T-cell (primary cell): ENCODE data around the gene MRPL4. TPM values are rescaled to one million over a fixed set of nuclear protein-coding genes. Genes with fewer than 3 reads are reported as not detected.

Experiments used
- ATAC-seq, 4 experiments: fragments of 200-7000 bp in 3 of 4; fragments of 150-1000 bp in 1 of 4; cut with Tn5 transposase; replicated peaks in 1 of 4; 1 replicate in 3 of 4; 2 replicates in 1 of 4; pipeline ENCODE4 v1.10.0; 2021; ENCODE audit warnings: moderate library complexity in 3 of 4, mild to moderate bottlenecking in 2 of 4, moderate number of reproducible peaks in 1 of 4
- CTCF ChIA-PET, 2 donors: fragments of 300-600 bp; sonication (Branson Sonifier 250); formaldehyde crosslinking; loops; one replicate each; lab custom pipeline; 2022; ENCODE audit warnings: antibody characterized with exemption in 2 of 2; lab: Charles Lee
- POLR2A ChIA-PET, 2 donors: fragments of 300-600 bp; sonication (Branson Sonifier 250); formaldehyde crosslinking; loops; one replicate each; lab custom pipeline; 2022; ENCODE audit warnings: antibody characterized with exemption in 2 of 2; lab: Charles Lee
- DNase-seq, 35 experiments: peaks; one replicate each; pipeline versions ENCODE4 v3.0.0 to v3.0.0-alpha.2; 2013 to 2023
- H3K27ac ChIP-seq: one replicate; pipeline ENCODE4 v1.5.1; 2013; ENCODE audit warnings: low read length
- H3K27me3 ChIP-seq, 2 experiments: replicated peaks in 1 of 2; 1 replicate in 1 of 2; 2 replicates in 1 of 2; pipeline versions ENCODE4 v1.6.1 to v1.7.0; 2013; ENCODE audit warnings: low read length in 1 of 2, mixed read lengths in 1 of 2; ENCODE audit not compliant: control insufficient read depth in 2 of 2, insufficient read depth in 2 of 2; ENCODE audit errors: extremely low read depth in 1 of 2
- H3K36me3 ChIP-seq, 2 donors: 1 replicate in 1 of 2; 2 replicates in 1 of 2; pipeline versions ENCODE4 v1.6.1 to v1.7.0; 2013; ENCODE audit warnings: low read length in 1 of 2; ENCODE audit not compliant: control insufficient read depth in 2 of 2, insufficient read depth in 1 of 2; ENCODE audit errors: extremely low read depth in 1 of 2
- H3K4me1 ChIP-seq, 2 experiments: 1 replicate in 1 of 2; 2 replicates in 1 of 2; pipeline versions ENCODE4 v1.6.1 to v1.7.0; 2013; ENCODE audit warnings: low read length in 2 of 2, mixed read lengths in 1 of 2; ENCODE audit not compliant: insufficient read depth in 2 of 2, control insufficient read depth in 1 of 2; ENCODE audit errors: extremely low read depth in 1 of 2
- H3K4me3 ChIP-seq, 2 donors: 1 replicate in 1 of 2; 2 replicates in 1 of 2; pipeline versions ENCODE4 v1.5.1 to v1.7.0; 2013; ENCODE audit warnings: mild to moderate bottlenecking in 2 of 2, low read length in 1 of 2, moderate library complexity in 1 of 2; ENCODE audit not compliant: control insufficient read depth in 1 of 2; ENCODE audit errors: extremely low read depth in 1 of 2
- H3K9me3 ChIP-seq: 2 replicates; pipeline ENCODE4 v1.7.0; 2013
- H3K27ac Mint-ChIP-seq, 2 donors: one replicate each; pipeline ENCODE4 v1.8.0; 2020 to 2021; ENCODE audit warnings: mild to moderate bottlenecking in 2 of 2, mixed read lengths in 2 of 2
- H3K27me3 Mint-ChIP-seq, 2 donors: one replicate each; pipeline ENCODE4 v1.8.0; 2021 to 2022; ENCODE audit warnings: mixed read lengths in 2 of 2
- H3K36me3 Mint-ChIP-seq: one replicate; pipeline ENCODE4 v1.8.0; 2021; ENCODE audit warnings: mixed read lengths
- H3K4me1 Mint-ChIP-seq, 3 donors: one replicate each; pipeline ENCODE4 v1.8.0; 2020 to 2022; ENCODE audit warnings: mixed read lengths in 3 of 3, mild to moderate bottlenecking in 1 of 3
- H3K4me3 Mint-ChIP-seq, 3 donors: one replicate each; pipeline ENCODE4 v1.8.0; 2020 to 2022; ENCODE audit warnings: mild to moderate bottlenecking in 3 of 3, mixed read lengths in 3 of 3, moderate library complexity in 3 of 3
- H3K9me3 Mint-ChIP-seq, 3 donors: one replicate each; pipeline ENCODE4 v1.8.0; 2020 to 2022; ENCODE audit warnings: mixed read lengths in 3 of 3
- WGBS: methylation state at CpG from one replicate; pipeline ENCODE4 v1.1.5; 2013; ENCODE audit warnings: missing lambda C conversion rate; ENCODE audit not compliant: insufficient coverage; 5-methylcytosine and 5-hydroxymethylcytosine counted together
- total RNA-seq, 35 experiments: library from RNA in 6 of 35; stranded (reverse) in 6 of 35; fragments of 120-200 nt in 1 of 35; gene quantifications; one replicate each; pipeline versions ENCODE4 v1.2.1 to v1.2.4 and lab custom pipeline; 2013 to 2026

MRPL4 gene
- total RNA-seq, 5 donors from 2014 or later (not counting 1 experiment from before 2014, with no cell fraction given): 32.9 to 56.6 (median 53.1) TPM

GRCh38 chr19:10211061-10211460 lies 41.0 kb upstream of the MRPL4 start:
- Histone ChIP-seq H3K9me3 (no peaks in the 10 kb centered on the region), H3K36me3 (no peaks in the 10 kb centered on the region), H3K4me3 (no peak overlapping the region), H3K27me3 (no peaks in the 10 kb centered on the region), H3K4me1 (no peaks in the 10 kb centered on the region), H3K27ac (no peak overlapping the region)
- 80% methylated on average over 1 of the region's 4 CpGs for WGBS
- H3K4me1 Mint-ChIP-seq: peaks cover 0 to 4% (median 0%) of the 10 kb centered on the region in 3 donors
- no peaks in the 10 kb centered on the region for H3K27me3 Mint-ChIP-seq
- H3K4me3 Mint-ChIP-seq: no peak overlapping the region
- peaks cover 0 to 8% (median 3%) of the 10 kb centered on the region in 3 donors for H3K9me3 Mint-ChIP-seq
- ATAC-seq (no peak), DNase-seq (no peak)
- peaks cover 7% of the 10 kb centered on the region for H3K36me3 Mint-ChIP-seq
- CTCF ChIA-PET: no interaction called here
- H3K27ac Mint-ChIP-seq: no peak overlapping the region
- POLR2A ChIA-PET: no interaction called here

- no peak overlapping the region for H3K27ac ChIP-seq
- no peaks in the 10 kb centered on the region for H3K27me3 ChIP-seq
- Mint-ChIP-seq H3K27me3 (no peaks in the 10 kb centered on the region), H3K9me3 (peaks cover 0 to 8% (median 3%) of the 10 kb centered on the region in 3 donors), H3K27ac (no peak overlapping the region), H3K36me3 (peaks cover 6% of the 10 kb centered on the region), H3K4me1 (peaks cover 0 to 3% (median 0%) of the 10 kb centered on the region in 3 donors), H3K4me3 (no peak overlapping the region)
- no peaks in the 10 kb centered on the region for H3K9me3 ChIP-seq
- ChIA-PET POLR2A (interaction anchor here in 1 of 2 donors (0.5 kb wide), 1 partner anchor 96 kb away, joined by 4 read pairs; no protein-coding TSS in a partner anchor), CTCF (no interaction called here)
- H3K4me3 ChIP-seq: no peak overlapping the region
- no peaks in the 10 kb centered on the region for H3K36me3 ChIP-seq
- H3K4me1 ChIP-seq: no peaks in the 10 kb centered on the region
- WGBS: 100% methylated on average over 6 of the region's 6 CpGs
- DNase-seq: no peak
- no peak for ATAC-seq
Measured at GRCh38 chr19:10211691-10212090, 40.3 kb upstream of the MRPL4 start.

- no peaks in the 10 kb centered on the region for H3K9me3 Mint-ChIP-seq
- CTCF ChIA-PET: interaction anchor here in 1 of 2 donors (0.7 kb wide), 1 partner anchor 188 kb away, joined by 4 read pairs; no protein-coding TSS in a partner anchor
- H3K36me3 Mint-ChIP-seq: no peaks in the 10 kb centered on the region
- no peak for ATAC-seq
- WGBS: no CpG with 5 or more reads among the region's 5 CpGs
- Histone ChIP-seq H3K36me3 (no peaks in the 10 kb centered on the region), H3K27me3 (no peaks in the 10 kb centered on the region), H3K4me1 (peaks cover 0 to 2% of the 10 kb centered on the region in 2 experiments), H3K9me3 (no peaks in the 10 kb centered on the region), H3K27ac (no peak overlapping the region), H3K4me3 (no peak overlapping the region)
- no peaks in the 10 kb centered on the region for H3K27me3 Mint-ChIP-seq
- peaks cover 0 to 5% (median 5%) of the 10 kb centered on the region in 3 donors for H3K4me1 Mint-ChIP-seq
- DNase-seq: no peak
- no peak overlapping the region for H3K4me3 Mint-ChIP-seq
- POLR2A ChIA-PET: interaction anchor here in 1 of 2 donors (0.7 kb wide), 1 partner anchor 701 kb away, joined by 5 read pairs; no protein-coding TSS in a partner anchor
- no peak overlapping the region for H3K27ac Mint-ChIP-seq
Measured at GRCh38 chr19:10214784-10215183, 37.2 kb upstream of the MRPL4 start.

- no peaks in the 10 kb centered on the region for H3K36me3 Mint-ChIP-seq
- H3K4me1 Mint-ChIP-seq: peaks cover 0 to 10% (median 6%) of the 10 kb centered on the region in 3 donors
- Histone ChIP-seq H3K36me3 (no peaks in the 10 kb centered on the region), H3K27ac (no peak overlapping the region), H3K27me3 (no peaks in the 10 kb centered on the region), H3K4me1 (peaks cover 0 to 5% of the 10 kb centered on the region in 2 experiments), H3K9me3 (no peaks in the 10 kb centered on the region), H3K4me3 (no peak overlapping the region)
- no peak for DNase-seq
- H3K9me3 Mint-ChIP-seq: no peaks in the 10 kb centered on the region
- ChIA-PET POLR2A (interaction anchor here (0.5 to 0.6 kb wide), 3 partner anchors 9 to 211 kb away, joined by 3 to 4 read pairs (median 3); no protein-coding TSS in a partner anchor), CTCF (interaction anchor here in 1 of 2 donors (0.6 kb wide), 1 partner anchor 267 kb away, joined by 6 read pairs; no protein-coding TSS in a partner anchor)
- no peak overlapping the region for H3K27ac Mint-ChIP-seq
- 90% methylated on average over 6 of the region's 9 CpGs for WGBS
- no peak overlapping the region for H3K4me3 Mint-ChIP-seq
- no peaks in the 10 kb centered on the region for H3K27me3 Mint-ChIP-seq
- no peak for ATAC-seq
Measured at GRCh38 chr19:10217085-10217484, 34.9 kb upstream of the MRPL4 start.

- peaks cover 5% of the 10 kb centered on the region for H3K36me3 Mint-ChIP-seq
- DNase-seq: peak in 26 of 35 experiments; percentile 3 to 73 (median 18)
- POLR2A ChIA-PET: no interaction called here
- H3K27ac ChIP-seq: no peak overlapping the region
- H3K4me1 Mint-ChIP-seq: peaks cover 5 to 10% (median 6%) of the 10 kb centered on the region in 3 donors
- H3K4me1 ChIP-seq: peaks cover 0 to 5% of the 10 kb centered on the region in 2 experiments
- peak in 3 of 4 experiments; percentile 63 to 82 (median 75) for ATAC-seq
- no peak overlapping the region for H3K27ac Mint-ChIP-seq
- peaks cover 0 to 3% of the 10 kb centered on the region in 2 donors for H3K36me3 ChIP-seq
- no peak overlapping the region for H3K4me3 ChIP-seq
- CTCF ChIA-PET: interaction anchor here (0.7 to 1.0 kb wide), 2 partner anchors 30 to 1127 kb away, joined by 3 to 6 read pairs; no protein-coding TSS in a partner anchor
- H3K9me3 Mint-ChIP-seq: no peaks in the 10 kb centered on the region
- WGBS: no CpG with 5 or more reads among the region's 3 CpGs
- H3K27me3 ChIP-seq: no peaks in the 10 kb centered on the region
- H3K4me3 Mint-ChIP-seq: no peak overlapping the region
- H3K9me3 ChIP-seq: no peaks in the 10 kb centered on the region
- H3K27me3 Mint-ChIP-seq: no peaks in the 10 kb centered on the region
Measured at GRCh38 chr19:10219678-10220077, 32.3 kb upstream of the MRPL4 start.

- H3K27me3 Mint-ChIP-seq: no peaks in the 10 kb centered on the region
- H3K4me3 ChIP-seq: no peak overlapping the region
- peaks cover 0 to 5% of the 10 kb centered on the region in 2 experiments for H3K4me1 ChIP-seq
- POLR2A ChIA-PET: no interaction called here
- no peak overlapping the region for H3K27ac ChIP-seq
- H3K36me3 ChIP-seq: peaks cover 0 to 3% of the 10 kb centered on the region in 2 donors
- CTCF ChIA-PET: no interaction called here
- ATAC-seq (no peak), DNase-seq (no peak)
- 87% methylated on average over 3 of the region's 7 CpGs for WGBS
- H3K9me3 Mint-ChIP-seq: no peaks in the 10 kb centered on the region
- no peaks in the 10 kb centered on the region for H3K9me3 ChIP-seq
- H3K4me3 Mint-ChIP-seq: no peak overlapping the region
- H3K27me3 ChIP-seq: no peaks in the 10 kb centered on the region
- H3K27ac Mint-ChIP-seq: no peak overlapping the region
- peaks cover 5 to 10% (median 9%) of the 10 kb centered on the region in 3 donors for H3K4me1 Mint-ChIP-seq
- peaks cover 5% of the 10 kb centered on the region for H3K36me3 Mint-ChIP-seq
Measured at GRCh38 chr19:10220695-10221094, 31.3 kb upstream of the MRPL4 start.
